Fibroblast of pulmonary artery (primary cell): Measurements from ENCODE around the gene OR52D1.

Source experiments
- DNase-seq: peaks from one replicate; pipeline ENCODE4 v3.0.0-alpha.2; 2010; ENCODE audit warnings: low read depth
- H3K4me3 ChIP-seq: replicated peaks from 2 replicates; pipeline ENCODE4 v1.5.1; 2011; ENCODE audit warnings: low read depth, mild to moderate bottlenecking, control low read depth, low read length, moderate library complexity
- TF ChIP-seq, protein P1 (sequence below): IDR thresholded peaks from 2 replicates; pipeline ENCODE4 v1.5.1; 2011; ENCODE audit warnings: mild to moderate bottlenecking, control low read depth, low read length, inconsistent platforms; ENCODE audit errors: missing control alignments

The OR52D1 gene

DNA sequence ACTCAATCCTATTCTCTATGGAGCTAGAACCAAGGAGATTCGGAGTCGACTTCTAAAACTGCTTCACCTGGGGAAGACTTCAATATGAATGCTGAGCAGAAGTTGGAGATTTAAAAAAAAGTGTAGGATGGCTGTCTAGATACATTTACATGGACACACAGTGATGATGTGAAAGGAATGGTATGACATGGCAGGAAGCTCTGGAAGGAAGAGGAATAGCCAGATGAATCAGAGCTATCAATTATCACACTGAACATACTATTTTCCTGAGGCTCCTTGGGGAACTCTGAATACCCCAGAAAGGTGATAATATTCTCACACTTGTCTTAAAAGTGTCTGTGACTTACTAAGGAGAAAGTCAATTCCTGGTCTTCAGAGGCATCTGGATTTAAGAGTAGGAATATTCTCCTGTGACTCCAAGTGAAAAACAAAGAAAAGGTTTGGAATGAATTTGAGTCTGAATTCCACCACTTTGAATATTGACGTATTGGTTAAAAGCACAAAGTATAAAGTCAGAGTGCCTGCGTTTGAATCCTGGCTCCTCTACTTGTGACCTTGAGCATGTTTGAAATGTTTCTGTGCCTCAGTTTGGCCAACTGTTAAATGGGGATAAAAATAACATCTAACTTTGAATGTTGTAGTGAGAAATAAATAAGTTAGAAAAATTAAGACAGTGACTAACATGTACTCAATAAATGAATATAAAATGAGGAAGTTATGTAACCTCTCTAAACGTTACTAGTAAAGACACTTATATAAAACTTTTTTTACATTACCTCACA is 1.3 kb downstream of the OR52D1 start:
- no peak for DNase-seq
- TF ChIP-seq, protein P1, sequence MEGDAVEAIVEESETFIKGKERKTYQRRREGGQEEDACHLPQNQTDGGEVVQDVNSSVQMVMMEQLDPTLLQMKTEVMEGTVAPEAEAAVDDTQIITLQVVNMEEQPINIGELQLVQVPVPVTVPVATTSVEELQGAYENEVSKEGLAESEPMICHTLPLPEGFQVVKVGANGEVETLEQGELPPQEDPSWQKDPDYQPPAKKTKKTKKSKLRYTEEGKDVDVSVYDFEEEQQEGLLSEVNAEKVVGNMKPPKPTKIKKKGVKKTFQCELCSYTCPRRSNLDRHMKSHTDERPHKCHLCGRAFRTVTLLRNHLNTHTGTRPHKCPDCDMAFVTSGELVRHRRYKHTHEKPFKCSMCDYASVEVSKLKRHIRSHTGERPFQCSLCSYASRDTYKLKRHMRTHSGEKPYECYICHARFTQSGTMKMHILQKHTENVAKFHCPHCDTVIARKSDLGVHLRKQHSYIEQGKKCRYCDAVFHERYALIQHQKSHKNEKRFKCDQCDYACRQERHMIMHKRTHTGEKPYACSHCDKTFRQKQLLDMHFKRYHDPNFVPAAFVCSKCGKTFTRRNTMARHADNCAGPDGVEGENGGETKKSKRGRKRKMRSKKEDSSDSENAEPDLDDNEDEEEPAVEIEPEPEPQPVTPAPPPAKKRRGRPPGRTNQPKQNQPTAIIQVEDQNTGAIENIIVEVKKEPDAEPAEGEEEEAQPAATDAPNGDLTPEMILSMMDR = no peak
- H3K4me3 ChIP-seq = no peak overlapping the region

DNA sequence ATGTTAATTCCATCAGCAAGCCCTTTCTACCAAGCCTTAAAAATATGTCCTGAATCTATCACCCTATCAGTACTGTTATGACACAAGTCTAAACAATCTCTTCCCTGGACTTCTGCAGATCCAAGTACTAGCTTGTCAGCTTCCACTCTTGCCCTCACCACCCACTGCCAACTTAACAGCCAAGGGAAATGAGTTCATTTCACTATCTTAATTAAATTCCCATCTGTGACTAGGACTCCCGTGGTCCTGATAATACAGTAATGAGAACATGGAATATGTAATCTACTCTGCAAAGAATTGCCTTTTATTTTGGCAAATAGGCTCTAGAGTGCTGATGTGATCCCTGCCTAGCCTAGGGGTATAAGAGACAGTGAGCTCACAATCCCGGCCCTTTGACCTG is 11.2 kb downstream of the OR52D1 start:
- no peak for DNase-seq
- H3K4me3 ChIP-seq = no peak overlapping the region
- TF ChIP-seq, protein P1 = no peak

DNA sequence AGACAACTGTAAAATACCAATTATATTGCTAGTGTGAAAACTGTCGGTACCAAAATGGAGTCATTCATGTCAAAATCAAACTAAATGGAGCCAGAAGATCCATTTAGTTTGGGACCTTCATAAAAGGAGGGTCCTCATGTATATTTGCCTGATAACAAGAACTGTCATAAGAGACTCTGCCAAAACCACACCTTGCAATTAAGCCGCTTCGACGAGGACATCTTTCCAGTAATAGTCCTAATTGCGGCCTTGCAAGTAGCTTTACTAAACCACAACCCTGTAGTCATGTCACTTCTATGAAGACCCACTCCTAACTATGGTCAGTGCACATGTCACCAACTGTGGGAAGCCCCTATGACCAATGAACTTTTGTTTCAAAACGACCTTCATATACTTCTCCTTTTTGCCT is 11.9 kb downstream of the OR52D1 start:
- TF ChIP-seq, protein P1 = no peak
- no peak for DNase-seq
- no peak overlapping the region for H3K4me3 ChIP-seq

DNA sequence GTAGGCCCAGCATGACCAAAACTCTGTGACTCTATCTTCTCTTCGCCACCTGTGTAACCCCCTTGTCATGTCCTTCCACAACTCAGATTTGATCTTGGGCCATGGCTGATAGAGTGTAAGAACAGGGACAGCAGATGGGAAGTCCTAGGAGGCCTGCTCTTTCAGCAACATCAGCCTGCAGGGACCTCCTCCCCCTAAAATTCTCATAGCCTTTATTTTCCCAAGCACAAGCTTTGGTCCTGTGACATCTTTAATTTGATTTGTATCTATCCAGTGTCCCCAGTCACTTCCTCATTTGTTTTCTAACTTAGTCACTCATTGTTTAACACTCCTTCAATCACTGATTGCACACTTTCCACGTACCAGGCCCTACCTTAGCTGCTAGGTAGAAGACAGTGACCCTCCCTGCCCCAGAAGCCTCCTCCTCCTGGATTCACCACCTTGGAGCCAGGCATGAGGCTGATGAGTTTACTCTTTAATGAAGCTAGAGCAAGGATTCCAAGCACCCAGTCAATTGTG is 16.0 kb downstream of the OR52D1 start:
- TF ChIP-seq, protein P1 = no peak
- H3K4me3 ChIP-seq = no peak overlapping the region
- no peak for DNase-seq

DNA sequence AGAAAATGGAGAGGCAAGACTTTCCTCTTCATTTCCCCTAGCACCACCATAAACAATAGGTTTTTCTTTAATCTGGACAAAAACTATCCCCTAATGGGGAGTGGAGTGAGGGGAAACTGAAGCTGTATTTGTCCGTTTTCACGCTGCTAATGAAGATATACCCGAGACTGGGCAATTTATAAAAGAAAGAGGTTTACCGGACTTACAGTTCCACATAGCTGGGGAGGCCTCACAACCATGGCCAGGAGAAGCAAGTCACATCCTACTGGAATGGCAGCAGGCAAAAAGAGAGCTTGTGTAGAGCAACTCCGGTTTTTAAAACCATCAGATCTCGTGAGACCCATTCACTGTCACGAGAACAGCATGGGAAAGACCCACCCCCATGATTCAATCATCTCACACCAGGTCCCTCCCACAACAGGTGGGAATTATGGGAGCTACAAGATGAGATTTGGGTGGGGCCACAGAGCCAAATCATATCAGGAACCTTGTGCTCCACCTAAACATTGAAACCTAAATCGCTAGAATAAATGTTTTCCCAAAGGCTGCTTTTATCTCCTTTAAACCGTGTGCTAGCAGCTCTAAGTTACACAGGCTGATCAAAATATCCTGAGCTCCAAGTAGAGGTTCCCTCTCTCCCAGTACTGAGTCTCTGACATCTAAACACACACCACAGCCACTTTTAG is 17.0 kb downstream of the OR52D1 start:
- DNase-seq = no peak
- H3K4me3 ChIP-seq = no peak overlapping the region
- TF ChIP-seq, protein P1 = no peak

DNA sequence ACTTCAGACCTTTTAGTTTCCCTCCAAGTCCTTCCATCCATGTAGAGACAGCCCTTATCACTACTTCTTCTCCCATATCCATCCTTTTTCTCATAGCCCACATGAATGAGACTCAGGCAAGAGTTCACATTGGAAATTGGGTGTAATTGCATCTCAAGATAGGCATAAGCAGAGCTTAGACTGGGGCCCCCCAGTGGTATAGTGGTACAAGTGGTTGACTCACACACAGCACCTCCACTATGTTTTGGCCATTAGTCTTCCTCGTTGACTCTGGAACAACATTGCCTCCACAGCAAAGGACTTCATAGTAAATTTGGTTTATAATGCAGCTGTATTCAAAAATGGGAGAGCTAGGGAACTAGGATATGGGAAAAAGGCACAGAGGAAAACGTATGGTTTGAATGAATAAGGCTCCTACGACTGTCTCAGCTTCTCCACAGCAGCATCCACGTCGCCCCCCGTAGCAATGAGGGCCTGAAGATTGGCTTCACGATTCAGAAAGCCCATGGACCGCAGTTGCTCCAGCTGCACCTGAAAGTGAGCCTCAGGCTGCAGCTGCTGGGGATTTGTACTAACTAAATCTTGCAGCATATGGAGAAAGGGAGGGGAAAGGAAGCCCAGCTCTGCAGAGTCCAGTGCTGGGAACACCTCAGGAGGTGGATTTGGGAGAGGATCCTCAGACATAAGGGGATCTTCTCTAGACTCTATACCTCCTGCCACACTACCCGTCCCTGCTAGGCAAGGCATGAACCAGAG is 18.9 kb downstream of the OR52D1 start:
- DNase-seq = no peak
- TF ChIP-seq, protein P1 = no peak

More for the DNA sequence above, 18.9 kb downstream of the OR52D1 start:
- no peak overlapping the region for H3K4me3 ChIP-seq
